ENCODE data around the gene CCDC102A.
"Not testable (repeated sequence)": the region's sequence is repeated elsewhere in the genome, so short reads cannot be mapped to it uniquely, and the experiment has no call there.

The CCDC102A gene

GRCh38 chr16:57499941-57500340 lies 36.4 kb downstream of the CCDC102A start:
- not testable (repeated sequence) for DNase-seq

- DNase-seq, result no peak
Observed at GRCh38 chr16:57498031-57498430, 38.3 kb downstream of the CCDC102A start.

GRCh38 chr16:57497121-57497520 lies 39.2 kb downstream of the CCDC102A start:
- DNase-seq, result no peak

DNA sequence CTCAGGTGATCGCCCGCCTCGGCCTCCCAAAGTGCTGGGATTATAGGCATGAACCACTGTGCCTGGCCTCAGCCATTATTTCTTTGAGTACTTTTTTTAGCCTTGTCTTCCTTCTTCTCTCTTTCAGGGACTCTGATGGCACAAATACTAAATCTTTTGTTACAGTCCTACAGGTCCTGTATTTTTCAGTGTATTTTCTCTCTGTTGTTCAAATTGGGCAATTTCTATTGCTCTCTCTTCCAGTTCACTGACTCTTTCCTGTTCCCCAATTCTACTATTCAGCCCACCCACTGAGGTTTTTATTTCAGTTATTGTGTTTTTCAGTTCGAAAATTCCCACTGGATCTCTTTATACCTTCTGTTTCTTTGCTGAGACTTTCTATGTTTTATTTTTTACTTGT lies 42.6 kb downstream of the CCDC102A start:
- no peak for DNase-seq

DNA sequence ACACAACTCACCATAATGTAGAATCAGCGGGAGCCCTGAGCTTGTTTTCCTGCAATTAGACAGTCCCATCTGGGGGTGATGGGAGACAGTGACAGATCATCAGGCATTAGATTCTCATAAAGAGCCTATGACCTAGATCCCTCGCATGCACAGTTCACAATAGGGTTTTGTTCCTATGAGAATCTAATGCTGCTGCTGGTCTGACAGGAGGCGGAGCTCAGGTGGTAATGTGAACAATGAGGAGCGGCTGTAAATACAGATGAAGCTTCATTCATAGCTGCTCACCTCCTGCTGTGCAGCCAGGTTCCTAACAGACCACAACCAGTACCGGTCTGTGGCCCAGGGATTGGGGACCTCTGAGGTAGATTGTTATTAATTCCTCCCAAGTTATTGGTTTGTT lies 47.1 kb downstream of the CCDC102A start:
- no peak for DNase-seq

GRCh38 chr16:57486858-57487834 lies 49.2 kb downstream of the CCDC102A start:
- DNase-seq, result no peak

GRCh38 chr16:57485916-57486857 lies 50.2 kb downstream of the CCDC102A start, which contains the start of gene DOK4:
TSS of gene DOK4 (minus strand) at chr16:57486493. CDS start at chr16:57479507, 6,986 bp downstream.
- peak; percentile 81 for DNase-seq

DNA sequence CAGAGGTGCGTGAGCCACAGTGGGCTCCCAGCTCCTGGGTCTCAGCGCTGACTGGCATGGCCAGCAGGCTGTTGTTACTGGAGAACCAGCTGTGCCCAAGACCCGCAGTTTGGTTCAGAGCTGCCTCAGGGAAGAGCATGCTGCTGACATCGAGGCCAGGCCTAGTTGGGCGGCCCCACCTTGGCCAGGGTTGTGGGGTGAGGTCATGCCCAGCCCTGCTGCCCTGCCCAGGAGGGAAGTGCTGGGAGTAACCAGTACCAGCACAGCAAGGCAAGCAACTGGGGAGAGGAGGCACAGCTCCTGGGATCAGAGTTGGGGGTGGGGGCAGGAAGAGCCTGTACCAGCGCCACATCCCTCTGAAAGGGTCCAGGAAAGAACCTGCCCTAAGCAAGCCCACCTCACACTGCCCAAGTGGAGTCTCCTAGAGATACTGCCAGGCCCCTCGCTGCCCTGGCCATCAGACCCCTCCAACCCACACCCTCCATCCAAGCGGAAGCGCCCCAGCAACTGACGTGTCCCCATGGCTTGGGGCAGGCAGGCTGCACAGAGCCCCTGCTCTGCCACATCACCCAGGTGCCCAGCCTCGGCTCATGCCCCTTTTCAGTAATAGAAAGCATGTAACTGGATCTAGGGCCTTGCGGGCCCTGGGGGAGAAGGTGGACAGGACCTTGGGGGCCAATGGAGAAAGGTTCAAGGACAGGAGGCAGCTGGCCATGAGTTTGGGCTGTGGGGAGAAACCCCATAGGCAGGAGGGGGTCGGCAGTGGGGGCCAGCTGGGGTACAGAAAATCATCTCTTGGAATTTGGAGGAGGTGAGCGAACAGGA lies 51.1 kb downstream of the CCDC102A start:
- no peak for DNase-seq

- DNase-seq, result no peak
Observed at GRCh38 chr16:57484515-57485005, 51.8 kb downstream of the CCDC102A start.

- DNase-seq, result no peak
Observed at GRCh38 chr16:57483725-57484514, 52.5 kb downstream of the CCDC102A start.

- DNase-seq, result no peak
Observed at GRCh38 chr16:57482845-57483545, 53.4 kb downstream of the CCDC102A start.

DNA sequence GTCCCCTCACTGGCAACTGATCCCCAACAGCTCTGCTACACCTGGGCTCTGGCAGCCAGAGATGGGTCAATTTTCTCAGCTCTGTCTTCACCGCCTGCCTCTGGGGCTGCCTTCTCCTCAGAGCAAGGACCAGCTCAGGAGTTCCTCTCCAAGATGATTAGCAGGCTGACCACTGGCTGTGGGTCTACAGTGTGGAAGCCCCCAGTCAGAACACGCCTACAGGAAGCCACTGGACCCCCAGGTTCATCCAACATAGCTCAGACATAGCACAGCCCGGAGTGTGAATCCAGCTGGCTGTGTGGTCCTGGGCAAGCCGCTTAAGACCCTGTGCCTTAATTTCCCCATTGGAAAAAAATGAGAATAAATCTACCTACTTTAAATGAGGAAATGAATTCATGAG lies 55.0 kb downstream of the CCDC102A start:
- DNase-seq, result no peak

DNA sequence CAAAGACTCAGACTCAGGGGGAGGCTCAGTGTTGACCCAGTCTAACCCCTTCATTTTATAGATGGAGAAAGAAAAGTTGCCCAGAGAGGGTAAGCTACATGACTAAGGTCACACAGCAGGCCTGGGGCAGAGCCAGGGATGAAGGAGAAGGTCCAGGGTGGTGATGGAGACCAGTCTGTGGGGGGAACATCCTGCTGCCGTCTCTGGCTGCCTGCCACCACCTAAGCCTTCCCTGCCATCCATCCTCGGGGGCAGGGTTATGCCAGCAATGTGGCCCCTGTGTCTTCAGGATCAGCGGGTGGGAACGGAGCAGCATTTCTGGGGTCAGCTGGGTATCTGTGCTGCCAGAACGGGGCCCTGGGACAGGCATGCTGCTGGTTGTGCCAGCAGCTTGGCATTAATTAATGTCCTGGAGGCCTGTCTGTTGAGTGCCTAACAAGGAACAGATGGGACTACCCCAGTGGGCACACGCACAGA lies 55.6 kb downstream of the CCDC102A start:
- no peak for DNase-seq

DNA sequence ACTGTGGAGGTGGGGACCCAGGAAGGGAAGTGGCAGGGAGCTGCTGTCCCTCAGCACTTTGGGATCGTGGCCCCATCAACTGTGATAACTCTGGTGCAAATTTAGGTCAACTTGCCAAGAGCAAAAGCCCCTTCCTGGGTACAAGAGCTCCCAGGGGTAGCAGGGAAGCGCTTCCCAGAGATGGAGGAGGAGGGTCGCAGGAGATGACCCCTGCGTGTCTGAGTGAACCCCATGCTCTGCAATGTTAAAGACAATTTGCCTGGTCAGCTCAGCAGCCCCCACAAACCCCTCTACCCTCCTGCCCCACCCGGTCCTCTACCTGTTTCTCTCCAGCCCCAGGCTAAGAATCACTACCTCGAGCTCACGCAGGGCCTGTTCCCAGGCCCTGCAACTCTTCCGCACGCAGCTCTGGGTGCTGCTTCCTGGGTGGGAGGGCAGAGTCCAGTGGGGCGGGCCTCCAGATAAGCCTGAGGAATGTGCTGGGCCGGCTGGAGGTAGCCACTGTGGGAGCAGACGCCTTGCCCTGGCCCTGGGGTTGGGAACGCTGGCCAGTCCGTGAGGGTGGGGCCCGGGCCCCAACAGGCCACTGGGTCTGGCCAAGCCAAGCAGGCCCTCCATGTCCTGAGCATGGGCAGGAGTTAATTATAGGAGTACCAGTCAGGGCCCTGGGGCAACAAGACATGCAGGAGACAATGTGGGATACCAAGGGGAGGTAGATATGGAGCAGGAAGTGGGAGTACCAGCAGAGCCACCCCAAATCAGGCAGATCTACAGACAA lies 56.2 kb downstream of the CCDC102A start:
- no peak for DNase-seq

DNA sequence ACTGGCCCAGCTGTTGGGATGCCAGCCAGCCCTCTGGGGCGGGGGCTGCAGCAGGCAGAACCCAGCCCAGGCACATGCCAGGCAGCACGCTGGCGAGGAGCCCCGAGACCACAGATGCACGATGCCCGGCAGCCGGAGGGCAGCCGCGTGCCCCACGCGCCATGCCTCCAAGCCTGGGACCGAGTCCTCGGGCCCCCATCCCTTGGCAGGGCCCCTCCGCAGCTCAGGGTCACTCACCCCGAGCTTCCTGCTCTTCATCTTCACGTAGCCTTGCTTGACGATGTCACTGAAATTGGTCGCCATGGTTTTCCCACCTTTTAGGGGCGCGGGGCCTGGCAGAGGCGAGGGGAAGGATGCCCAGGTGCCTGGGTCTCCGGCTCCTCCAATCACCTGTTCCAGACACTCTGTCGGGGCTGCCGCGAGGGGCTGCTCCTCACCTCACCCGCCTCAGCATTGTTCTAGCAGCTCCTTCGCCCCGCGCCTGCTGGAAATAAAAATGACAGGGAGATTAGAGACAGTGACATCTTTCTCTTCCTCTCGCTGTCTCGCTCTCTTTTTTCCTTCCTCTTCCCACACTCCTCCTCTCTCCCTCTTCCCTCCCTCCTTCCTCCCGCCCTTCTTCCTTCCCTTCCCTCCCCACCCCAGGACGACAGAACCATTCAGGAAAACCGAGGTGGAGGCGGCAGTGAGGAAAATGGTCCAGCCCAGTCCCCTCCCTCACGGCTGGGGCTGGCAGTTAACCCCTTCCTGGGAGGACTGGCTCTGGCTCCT lies 57.0 kb downstream of the CCDC102A start:
- DNase-seq, result no peak

- no peak for DNase-seq
Observed at GRCh38 chr16:57478396-57479204, 57.8 kb downstream of the CCDC102A start.

- no peak for DNase-seq
Observed at GRCh38 chr16:57477531-57478202, 58.7 kb downstream of the CCDC102A start.
